ENCODE measurements around the gene TMEM131L. TPM values are rescaled to one million over a fixed set of nuclear protein-coding genes. Genes with fewer than 3 reads are reported as not detected.

The TMEM131L gene
- polyA plus RNA-seq, 5 donors = 24.2 to 35.4 (median 28.2) TPM

- no peak for DNase-seq
Measured at GRCh38 chr4:153520801-153521329, 54.7 kb downstream of the TMEM131L start.

- no peak for DNase-seq
Measured at GRCh38 chr4:153521478-153521877, 55.3 kb downstream of the TMEM131L start.

GRCh38 chr4:153521999-153522801, 56.0 kb downstream of the TMEM131L start:
- no peak for DNase-seq

GRCh38 chr4:153522802-153523094, 56.6 kb downstream of the TMEM131L start:
- DNase-seq = no peak

GRCh38 chr4:153523164-153523796, 57.1 kb downstream of the TMEM131L start:
- no peak for DNase-seq

GRCh38 chr4:153523941-153524386, 57.8 kb downstream of the TMEM131L start:
- no peak for DNase-seq

- no peak for DNase-seq
Measured at GRCh38 chr4:153524682-153525081, 58.5 kb downstream of the TMEM131L start.

GRCh38 chr4:153527690-153528089, 61.5 kb downstream of the TMEM131L start:
- no peak for DNase-seq

GRCh38 chr4:153528705-153529485, 62.7 kb downstream of the TMEM131L start:
- DNase-seq = no peak

- peak; percentile 67 to 68 for DNase-seq
Measured at GRCh38 chr4:153529646-153530045, 63.5 kb downstream of the TMEM131L start.

- no peak for DNase-seq
Measured at GRCh38 chr4:153530284-153530999, 64.3 kb downstream of the TMEM131L start.

GRCh38 chr4:153531000-153531358, 64.8 kb downstream of the TMEM131L start:
- DNase-seq = no peak

- DNase-seq = no peak
Measured at GRCh38 chr4:153531976-153532626, 65.9 kb downstream of the TMEM131L start.

GRCh38 chr4:153532636-153533035, 66.5 kb downstream of the TMEM131L start:
- DNase-seq = no peak

- no peak for DNase-seq
Measured at GRCh38 chr4:153533387-153533786, 67.2 kb downstream of the TMEM131L start.

GRCh38 chr4:153534792-153535629, 68.9 kb downstream of the TMEM131L start:
- DNase-seq = no peak

- no peak for DNase-seq
Measured at GRCh38 chr4:153535772-153536513, 69.8 kb downstream of the TMEM131L start.

GRCh38 chr4:153537493-153537960, 71.4 kb downstream of the TMEM131L start:
- DNase-seq = no peak
